ENCODE results near the gene TTYH1. TPM values are rescaled to one million over a fixed set of nuclear protein-coding genes. Genes with fewer than 3 reads are reported as not detected.
"Not testable (repeated sequence)": the region's sequence is repeated elsewhere in the genome, so short reads cannot be mapped to it uniquely, and the experiment has no call there.

Gene TTYH1
- total RNA-seq = 2.7 TPM

DNA sequence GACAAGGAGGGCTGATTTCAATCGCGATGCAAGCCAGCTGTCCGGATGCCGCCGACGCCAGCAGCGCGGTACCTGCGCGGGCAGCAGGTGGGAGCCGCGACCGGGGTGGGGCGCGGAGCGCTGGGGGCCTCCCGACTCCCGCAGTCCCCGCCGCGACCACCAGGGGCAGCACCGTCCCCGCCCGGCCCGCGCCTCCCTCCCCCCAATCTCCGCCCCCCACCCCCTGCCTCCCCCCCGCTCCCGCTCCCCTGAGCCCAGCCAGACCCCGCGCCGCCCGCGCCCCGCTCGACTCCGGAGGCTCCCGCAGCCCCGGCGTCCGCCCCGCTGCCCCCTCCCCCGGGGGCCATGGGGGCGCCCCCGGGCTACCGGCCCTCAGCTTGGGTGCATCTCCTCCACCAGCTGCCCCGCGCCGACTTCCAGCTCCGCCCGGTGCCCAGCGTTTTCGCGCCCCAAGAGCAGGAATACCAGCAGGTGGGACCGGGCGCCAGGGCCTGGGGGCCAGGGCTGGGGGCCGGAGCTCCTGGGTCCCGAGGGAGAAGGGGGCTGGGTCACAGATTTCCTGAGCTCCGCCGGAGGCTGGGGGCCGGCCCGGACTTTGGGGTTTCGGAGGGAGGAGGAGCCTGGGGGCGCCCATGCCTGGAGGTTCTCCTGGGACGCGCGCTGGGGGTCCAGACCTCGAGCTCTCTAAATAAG lies at the start of gene TTYH1:
TTYH1 (plus strand) TSS at position 257 of the 693 bp plus-strand sequence; CDS start at position 346, 89 bp downstream.
- DNase-seq (ENCODE audit: low spot score) = no peak

DNA sequence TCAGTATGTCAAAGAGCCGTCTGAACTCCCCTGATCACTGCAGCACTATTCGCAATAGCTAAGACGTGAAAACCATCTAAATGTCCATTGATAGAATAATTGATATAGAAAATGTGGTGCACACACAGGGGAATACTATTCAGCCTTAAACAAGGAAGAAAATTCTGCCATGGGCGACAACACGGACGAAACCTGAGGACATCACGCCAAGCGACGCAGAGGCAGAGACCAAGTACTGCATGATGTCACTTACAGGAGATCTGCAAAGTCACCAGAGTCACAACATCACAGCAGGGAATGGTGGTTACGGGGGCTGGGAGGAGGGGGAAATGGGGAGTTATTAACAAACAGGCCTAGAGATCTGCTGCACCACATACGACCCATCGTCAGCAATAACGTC lies 49.5 kb upstream of the TTYH1 start:
- not testable (repeated sequence) for DNase-seq (ENCODE audit: low spot score)

DNA sequence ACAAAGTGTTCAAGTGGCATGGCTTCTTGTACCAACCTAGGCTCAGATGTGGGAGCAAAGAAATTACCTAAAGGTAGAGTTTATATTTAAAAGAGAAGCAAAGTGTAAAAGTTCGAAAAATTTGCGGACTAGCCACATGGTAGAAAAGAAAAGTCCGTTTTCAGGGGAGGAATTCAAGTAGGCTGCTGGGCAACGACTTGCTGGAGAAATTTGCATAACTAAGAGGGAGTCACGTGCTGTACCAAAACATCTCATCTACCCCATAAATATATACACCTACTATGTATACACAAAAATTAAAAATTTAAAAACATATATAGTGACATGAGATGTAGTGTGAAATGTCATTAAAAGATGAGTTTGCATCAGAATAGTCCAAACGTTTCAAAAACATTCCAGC lies 48.5 kb upstream of the TTYH1 start:
- DNase-seq (ENCODE audit: low spot score) = no peak

DNA sequence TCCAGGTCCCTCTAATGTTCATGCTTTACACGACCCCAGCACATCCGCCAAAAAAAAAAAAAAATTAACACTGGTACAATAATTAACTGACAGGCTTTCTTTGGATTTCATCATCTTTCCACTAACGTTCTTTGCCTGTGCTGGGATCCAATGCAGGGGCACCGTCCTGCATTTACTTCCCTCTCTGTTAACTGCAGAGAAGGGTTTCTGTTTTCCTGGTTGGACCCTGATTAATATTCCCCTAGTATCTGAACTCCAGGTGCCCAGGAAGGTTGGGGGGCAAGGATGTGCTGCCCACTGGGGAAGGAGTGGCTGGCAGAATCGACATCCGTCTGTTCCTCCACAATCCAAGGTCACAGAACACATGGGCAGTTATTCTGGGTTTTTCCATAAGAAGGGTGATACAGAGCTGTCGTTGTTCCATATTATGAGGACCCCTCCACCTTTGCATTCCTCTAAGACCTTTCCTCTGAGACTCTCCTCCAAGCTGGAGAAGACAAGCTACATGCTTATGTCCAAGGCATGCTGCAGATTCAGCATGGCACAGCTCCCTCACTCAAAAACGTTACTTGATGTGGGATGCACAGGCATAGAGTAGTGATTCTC lies 46.1 kb upstream of the TTYH1 start:
- no peak for DNase-seq (ENCODE audit: low spot score)

DNA sequence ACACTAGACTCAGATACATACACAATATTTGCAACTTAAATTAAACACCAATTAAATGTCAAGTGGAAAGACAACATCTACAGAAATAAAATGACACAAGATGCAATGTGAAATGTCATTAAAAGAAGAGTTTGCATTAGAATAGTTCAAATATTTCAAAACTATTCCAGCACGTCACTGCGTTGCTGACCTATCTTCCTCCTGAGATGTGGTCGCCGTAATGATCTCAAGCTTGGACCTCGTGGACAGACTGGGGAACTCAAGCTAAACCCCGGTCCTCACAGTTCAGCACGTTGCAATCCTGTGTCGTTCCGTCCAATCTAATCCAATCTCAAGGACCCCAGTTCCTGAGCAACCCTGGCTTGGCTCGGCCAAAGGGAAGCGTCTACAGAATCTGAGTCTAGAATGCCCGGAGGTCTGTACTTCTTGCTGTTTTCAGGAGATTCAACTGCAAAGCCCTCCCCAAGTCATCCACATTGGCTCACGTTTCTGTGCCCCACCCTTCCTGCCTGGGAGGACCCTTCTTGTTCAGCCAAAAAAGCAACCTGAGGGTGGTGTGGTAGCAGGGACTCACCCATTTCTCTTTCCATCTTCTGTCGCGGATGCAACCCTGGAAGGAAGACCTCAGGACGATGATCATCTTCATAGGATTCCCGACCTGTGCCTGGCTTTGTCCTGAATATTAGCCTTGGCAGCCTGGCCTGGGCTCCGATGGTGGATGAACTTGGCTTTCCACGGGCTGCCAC lies 45.4 kb upstream of the TTYH1 start:
- DNase-seq (ENCODE audit: low spot score) = not testable (repeated sequence)

DNA sequence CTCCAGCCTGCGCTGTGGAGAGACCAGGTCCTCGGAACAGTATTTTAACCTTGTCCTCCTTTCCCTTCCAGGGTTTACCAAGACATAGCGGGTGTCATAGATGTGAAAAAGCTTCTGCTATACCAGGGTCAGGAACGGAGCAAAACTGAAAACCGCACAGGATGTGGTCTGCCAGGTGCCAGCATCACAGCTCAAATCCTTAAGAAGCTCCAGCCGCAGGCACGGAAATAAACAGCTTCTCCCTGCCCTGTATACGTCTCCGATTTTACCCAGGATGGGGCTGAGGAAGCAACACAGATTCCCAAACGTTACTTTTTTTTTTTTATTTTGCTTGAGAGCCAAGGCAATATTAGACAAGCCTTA lies 44.8 kb upstream of the TTYH1 start:
- not testable (repeated sequence) for DNase-seq (ENCODE audit: low spot score)

DNA sequence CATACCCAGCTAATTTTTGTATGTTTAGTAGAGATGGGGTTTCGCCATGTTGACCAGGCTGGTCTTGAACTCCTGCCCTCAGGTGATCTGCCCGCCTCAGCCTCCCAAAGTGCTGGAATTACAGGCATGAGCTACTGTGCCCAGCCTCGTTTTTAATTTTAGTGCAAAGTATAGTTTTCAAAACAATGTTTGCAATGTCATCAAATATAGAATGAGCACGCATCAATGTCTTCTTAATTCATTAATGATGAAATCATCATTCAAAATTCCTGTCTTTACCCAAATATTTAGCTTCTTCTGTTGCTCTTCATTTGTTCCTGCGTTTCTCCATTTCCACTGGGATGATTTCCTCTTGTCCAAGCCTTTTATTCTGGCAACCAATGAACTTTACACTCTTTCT lies 43.8 kb upstream of the TTYH1 start:
- not testable (repeated sequence) for DNase-seq (ENCODE audit: low spot score)

DNA sequence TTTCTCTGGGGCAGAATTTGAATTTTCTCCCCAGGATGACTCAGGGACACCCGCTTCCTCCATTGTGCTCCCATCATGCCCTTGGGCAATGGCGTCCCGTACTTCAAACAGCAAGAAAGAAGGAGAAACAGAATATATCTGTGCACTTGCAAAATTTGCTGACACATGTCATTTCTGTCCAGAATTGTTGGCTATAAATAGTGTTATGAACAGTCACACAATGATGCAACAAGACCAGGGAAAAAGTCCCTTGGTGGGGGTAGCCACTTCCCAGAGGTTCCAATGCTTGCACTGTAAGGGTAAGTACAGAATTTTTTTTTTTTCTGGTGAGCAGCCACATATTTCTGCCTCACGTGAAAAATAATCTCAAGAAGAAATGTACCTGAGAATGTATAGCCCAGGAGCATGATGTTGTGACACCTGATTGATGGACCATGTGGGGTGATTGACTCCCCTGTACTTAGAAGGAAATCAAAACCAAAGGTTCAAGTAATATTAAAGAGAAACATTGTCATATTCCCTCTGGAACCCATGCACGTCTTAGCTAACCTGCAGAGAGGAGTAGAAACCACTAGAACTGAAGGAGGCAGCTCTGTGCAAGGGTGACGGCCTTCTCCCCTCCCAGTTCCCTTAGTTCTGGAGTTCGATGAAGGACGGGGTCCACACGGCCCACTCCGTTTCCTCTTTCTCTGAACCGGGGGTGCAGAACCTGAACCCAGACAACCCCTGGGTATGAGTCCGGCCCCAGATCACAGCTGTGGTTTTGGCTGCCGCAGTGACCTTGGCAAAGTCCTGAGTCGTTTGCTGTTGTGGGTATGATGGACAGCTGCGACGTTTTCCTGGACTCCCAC lies 41.3 kb upstream of the TTYH1 start:
- DNase-seq (ENCODE audit: low spot score) = no peak

DNA sequence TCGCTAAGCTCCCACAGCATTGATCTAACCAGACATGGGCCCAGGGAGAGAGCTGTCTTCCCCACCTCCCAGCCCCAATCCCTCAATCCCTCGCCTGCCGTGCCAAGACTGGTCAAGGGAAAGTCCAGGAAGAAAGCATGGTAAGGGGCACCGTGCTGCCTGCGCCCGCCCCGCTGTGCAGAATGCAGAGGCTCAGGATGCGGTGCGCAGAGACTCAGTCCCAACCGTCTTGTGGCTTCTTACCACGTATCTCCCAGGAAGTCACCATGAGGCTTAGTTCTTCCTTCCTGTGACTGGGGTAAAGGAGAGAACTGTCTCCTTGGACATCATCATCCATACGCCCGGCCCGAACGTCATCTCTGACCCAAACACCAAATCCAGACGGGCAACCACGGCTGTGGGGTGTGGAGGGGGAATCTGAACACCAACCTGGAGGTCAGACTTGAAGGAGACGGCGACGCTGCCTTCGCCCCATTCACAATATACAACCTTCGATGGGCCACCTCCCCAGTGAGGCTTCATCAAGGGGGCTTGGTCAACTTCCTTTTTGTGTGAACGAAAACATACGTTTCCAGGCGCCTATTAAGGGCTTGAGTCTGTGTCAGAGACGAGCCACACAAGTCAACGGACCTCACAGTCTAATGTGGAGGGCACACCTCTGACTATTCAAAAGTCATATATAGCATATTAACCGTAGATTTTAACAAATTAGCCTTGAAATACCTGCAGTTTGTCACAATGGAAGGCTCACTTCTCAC lies 39.9 kb upstream of the TTYH1 start:
- not testable (repeated sequence) for DNase-seq (ENCODE audit: low spot score)

DNA sequence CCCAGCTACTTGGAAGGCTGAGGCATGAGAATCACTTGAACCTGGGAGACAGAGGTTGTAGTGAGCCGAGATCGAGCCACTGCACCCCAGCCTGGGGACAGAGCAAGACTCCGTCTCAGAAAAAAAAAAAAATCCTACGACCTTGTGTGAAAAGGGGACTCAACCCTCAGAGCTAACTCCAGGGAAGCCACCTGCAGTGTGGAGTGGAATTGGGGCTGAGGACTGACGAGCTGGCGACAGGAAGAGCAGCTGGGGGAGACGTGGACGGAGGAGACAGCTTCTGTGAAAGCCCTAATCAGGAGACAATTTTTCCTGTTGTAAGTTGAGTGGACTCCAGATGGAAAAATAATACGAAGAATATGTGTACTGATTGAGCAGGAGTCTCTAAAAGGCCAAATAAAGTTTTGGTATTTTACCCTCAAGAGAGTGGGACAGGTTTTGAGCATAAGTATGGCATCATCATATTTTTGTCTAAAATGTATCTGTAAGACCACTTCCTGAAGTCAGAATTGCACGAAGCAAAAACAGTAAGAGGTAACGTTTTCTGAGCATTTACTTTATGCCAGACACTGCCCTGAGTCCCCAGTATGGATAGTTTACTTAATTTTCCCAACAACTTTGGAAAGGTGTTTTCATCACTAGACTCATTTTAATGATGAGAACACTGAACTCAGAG lies 38.5 kb upstream of the TTYH1 start:
- no peak for DNase-seq (ENCODE audit: low spot score)

DNA sequence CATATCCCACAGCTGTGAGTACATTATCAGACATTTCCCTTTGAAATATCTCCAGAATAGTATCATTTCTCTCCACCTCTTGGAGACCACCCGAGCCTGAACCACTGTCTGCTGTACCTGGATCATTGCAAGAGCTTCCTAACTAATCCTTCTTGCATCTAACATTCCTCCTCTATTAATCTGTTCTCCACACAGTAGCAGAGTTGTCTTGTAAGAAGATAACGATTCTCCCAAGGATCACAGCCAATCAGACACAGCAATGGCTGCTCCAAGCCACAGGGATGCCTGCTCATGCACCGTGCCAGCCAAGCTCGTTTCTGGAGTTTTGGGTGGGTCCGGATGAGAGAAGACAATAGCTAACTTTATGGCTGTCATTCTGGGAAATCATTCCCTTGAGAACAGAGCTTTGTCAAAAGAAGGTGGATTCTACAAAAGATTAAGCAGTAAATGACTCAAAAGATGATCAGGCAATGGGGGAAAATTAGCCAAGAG lies 36.0 kb upstream of the TTYH1 start:
- no peak for DNase-seq (ENCODE audit: low spot score)

DNA sequence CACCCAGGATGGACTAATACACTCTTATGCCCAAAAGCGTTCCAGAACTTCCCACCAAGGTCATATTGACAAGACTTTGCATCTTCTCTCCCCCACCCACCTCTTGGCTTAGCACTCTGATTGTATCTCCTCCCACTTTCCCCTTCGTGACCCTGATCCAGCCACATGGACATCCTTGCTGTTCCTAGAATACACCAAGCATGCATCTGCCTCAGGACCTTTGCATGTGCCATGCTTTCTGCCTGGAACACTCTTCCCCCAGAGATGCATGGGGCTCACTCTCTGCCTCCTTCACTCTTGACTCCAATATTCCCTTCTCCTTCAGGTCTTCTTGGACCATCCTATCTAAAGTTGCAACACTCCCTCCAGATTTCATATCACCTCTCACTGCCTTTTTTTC lies 34.4 kb upstream of the TTYH1 start:
- DNase-seq (ENCODE audit: low spot score) = no peak

DNA sequence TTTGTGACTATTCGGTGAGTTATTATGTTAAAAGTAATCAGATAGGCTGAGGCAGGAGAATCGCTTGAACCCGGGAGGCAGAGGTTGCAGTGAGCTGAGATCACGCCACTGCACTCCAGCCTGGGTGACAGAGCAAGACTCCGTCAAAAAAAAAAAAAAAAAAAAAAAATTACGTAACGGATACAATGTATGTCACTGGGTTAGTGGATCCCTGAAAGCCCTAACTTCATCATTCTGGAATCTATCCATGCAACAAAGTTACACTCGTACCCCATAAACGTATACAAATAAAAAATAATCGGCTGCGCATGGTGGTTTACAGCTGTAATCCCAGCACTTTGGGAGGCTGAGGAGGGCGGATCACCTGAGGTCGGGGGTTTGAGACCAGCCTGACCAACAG lies 33.2 kb upstream of the TTYH1 start:
- not testable (repeated sequence) for DNase-seq (ENCODE audit: low spot score)

DNA sequence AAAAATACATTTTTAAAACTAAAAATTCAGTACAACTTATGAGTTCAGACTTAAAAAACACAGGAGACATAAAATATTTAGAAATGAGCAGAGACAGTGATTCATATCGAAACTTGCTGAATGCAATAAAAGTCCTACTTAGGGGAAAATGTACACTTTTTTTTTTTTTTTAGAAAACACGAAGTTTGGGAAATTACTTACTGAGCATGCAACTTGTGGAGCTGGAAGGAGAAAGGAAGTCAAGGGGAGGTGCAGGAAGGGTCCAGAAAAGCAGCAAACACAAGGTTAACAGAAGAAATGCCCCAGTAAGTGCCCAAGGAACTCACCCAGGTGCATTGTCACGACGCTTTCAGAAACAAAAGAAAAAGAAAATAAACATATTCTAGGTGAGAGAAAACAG lies 31.9 kb upstream of the TTYH1 start:
- no peak for DNase-seq (ENCODE audit: low spot score)

DNA sequence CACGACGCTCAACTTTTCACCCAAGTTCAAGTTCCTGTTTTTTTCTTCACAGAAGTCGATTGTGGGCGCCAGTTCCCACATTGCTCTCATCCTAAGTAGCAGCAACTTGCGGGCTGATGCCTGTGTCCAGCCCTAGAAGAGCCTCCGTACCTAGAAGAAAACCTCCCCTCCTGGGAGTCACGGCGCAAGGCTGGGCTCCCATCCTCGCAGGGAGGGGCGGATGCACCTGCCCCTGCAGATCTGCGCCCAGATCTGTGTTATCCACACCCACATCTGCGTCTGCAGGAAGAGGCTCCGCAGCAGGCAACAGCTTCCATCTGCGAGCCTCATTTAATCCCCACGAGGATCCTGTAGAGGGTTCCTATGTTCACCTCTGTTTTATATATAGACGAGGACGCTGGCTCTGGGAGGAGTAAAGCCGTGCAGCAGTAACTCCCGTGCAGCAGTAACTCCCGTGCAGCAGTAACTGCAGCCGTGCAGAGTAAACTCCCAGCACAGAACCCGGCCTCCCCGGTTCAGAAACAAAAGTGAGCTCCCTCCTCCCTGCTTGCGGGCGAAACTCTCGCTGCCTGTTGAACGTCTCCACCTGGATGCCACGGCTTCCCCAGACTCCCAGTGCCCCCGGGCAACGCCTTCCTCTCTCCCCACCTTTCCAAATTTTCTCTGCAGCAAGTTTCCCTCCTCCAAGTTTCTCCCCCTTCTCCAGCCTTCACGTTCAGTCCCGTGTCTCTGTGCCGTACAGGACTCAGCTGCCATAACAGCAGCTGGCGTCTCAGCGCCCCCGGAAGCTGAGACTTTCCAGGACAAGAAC lies 27.1 kb upstream of the TTYH1 start:
- no peak for DNase-seq (ENCODE audit: low spot score)

DNA sequence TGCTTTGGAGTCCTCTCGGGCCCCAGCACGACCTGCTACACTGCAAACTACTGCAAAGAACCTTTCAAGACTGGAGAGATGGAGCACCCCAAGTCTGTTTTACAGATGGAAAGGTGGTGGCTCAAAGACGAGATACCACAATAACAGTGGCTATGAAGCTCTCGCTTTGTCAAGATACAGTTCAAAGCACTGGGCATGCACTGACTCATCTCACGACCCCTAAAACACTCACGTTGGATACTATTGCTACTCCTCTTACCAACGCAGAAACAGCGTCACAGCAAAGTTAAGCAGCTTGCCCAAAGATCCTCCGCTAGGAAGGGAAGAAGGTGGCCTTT lies 26.5 kb upstream of the TTYH1 start:
- DNase-seq (ENCODE audit: low spot score) = no peak

DNA sequence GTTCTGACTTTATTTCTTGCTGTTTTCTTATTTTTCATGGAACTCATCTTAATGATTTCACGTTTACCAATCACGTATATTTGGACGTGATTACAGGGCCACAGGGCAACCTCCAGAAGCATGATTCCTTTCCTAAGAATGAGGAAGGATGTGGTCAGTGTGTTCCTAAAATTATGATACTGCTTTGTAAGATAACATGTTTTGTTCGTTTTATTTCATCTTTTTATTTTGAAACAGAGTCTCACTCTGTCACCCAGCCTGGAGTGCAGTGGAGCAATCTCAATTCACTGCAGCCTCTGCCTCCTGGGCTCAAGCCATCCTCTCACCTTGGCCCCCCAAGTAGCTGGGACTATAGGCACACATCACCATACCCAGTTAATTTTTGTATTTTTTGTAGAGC lies 25.7 kb upstream of the TTYH1 start:
- no peak for DNase-seq (ENCODE audit: low spot score)

DNA sequence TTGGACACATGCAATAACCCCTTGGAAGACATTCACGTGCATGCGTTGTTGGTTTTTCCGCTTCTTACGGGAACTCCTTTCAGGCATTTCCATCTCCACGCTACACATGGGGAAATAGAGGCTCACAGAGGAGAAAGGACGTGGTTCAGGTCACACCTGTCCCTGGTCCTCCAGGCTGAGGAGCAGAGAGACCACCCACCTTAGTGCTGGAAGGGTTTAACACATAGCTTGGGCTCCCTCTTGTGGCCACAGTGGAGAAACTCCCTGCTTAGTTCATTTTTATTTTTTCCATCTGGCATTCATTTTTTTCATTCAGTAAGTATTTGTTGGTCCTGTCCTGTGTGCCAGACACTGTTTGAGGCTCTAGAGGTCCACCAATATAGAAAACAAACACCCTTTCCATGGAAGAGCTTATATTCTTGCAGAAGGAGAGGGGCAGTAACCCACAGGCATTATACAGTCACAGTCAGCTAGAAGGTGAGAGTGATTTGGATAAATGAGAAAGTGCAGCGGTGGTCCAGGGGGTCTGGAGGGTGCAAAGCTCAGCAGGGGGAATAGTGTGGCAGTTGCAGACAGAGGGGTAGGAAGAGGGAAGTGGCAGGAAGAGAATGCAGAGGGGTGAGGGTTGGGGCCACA lies 24.2 kb upstream of the TTYH1 start:
- DNase-seq (ENCODE audit: low spot score) = peak; percentile 51

DNA sequence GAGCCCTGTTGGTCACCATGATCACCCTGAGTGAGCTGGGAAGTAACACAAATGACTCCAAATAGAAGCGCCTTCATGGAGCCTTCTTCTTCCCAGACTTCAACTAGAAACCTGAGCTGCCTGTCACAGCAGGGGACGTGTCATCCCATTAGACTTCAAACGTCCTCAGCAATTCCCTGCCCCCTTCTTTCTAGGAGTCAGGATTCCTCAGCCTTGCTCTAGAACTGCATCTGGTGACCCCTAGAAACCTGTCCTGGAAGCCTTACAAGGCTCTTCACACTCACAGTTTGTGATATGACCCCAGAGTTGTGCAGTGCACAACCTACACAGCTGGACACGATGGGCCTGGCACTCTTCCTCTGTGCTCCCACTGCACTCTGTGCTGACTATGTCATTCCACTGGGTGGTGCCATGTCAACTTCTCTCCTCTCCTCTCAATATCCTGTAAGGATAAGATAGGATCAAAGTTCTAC lies 23.6 kb upstream of the TTYH1 start:
- DNase-seq (ENCODE audit: low spot score) = no peak

Data from mucosa of gallbladder (tissue), 1 donor.